HepG2 (cell line): ENCODE measurements around the gene KCNQ2. TPM values are rescaled to one million over a fixed set of nuclear protein-coding genes. Genes with fewer than 3 reads are reported as not detected.

ENCODE experiments used
- CBFB ChIP-seq: sonication (generic); formaldehyde crosslinking; IDR thresholded peaks from 2 replicates; pipeline ENCODE4 v1.4.0; 2020; ENCODE audit warnings: missing genetic modification reagents
- CCDC6 ChIP-seq: sonication (generic); formaldehyde crosslinking; IDR thresholded peaks from 2 replicates; pipeline ENCODE4 v1.8.1; 2022; ENCODE audit warnings: mild to moderate bottlenecking, missing genetic modification reagents, moderate library complexity
- FOXA1 ChIP-seq, 2 experiments: fragments of 450-650 bp in 1 of 2; sonication (generic) in 1 of 2; formaldehyde crosslinking in 1 of 2; IDR thresholded peaks; 2 replicates each; pipeline versions ENCODE4 v1.4.0 to v1.6.1; 2016 to 2020; ENCODE audit warnings: missing genetic modification reagents in 1 of 2
- GTF3A ChIP-seq: sonication (generic); formaldehyde crosslinking; conservative IDR thresholded peaks from 2 replicates; pipeline ENCODE4 v1.4.0; 2020; ENCODE audit warnings: mild to moderate bottlenecking, missing genetic modification reagents
- HNF1A ChIP-seq, 2 experiments: sonication (generic) in 1 of 2; formaldehyde crosslinking in 1 of 2; IDR thresholded peaks; 2 replicates each; pipeline versions ENCODE4 v1.4.0 to v1.6.1; 2016 to 2020; ENCODE audit warnings: borderline replicate concordance in 1 of 2, low read depth in 1 of 2, mild to moderate bottlenecking in 1 of 2, missing genetic modification reagents in 1 of 2
- ISX ChIP-seq: sonication (generic); formaldehyde crosslinking; conservative IDR thresholded peaks from 2 replicates; pipeline ENCODE4 v1.5.0; 2020; ENCODE audit warnings: missing genetic modification reagents
- MED8 ChIP-seq: sonication (generic); formaldehyde crosslinking; IDR thresholded peaks from 2 replicates; pipeline ENCODE4 v1.8.1; 2023; ENCODE audit warnings: mild to moderate bottlenecking, missing genetic modification reagents; ENCODE audit not compliant: insufficient replicate concordance
- MIER2 ChIP-seq: IDR thresholded peaks from 2 replicates; pipeline ENCODE4 v1.6.1; 2016; ENCODE audit warnings: missing biosample characterization, missing genetic modification reagents
- NR1H2 ChIP-seq: sonication (generic); formaldehyde crosslinking; IDR thresholded peaks from 2 replicates; pipeline ENCODE4 v1.8.1; 2022; ENCODE audit warnings: low read depth, missing genetic modification reagents, borderline replicate concordance
- REPIN1 ChIP-seq: sonication (generic); formaldehyde crosslinking; IDR thresholded peaks from 2 replicates; pipeline ENCODE4 v1.8.0; 2022; ENCODE audit warnings: missing genetic modification reagents, low read depth, mild to moderate bottlenecking, borderline replicate concordance
- RORA ChIP-seq: sonication (generic); formaldehyde crosslinking; IDR thresholded peaks from 2 replicates; pipeline ENCODE4 v1.5.0; 2020; ENCODE audit warnings: mild to moderate bottlenecking, missing genetic modification reagents, moderate library complexity
- SIN3A ChIP-seq: IDR thresholded peaks from 2 replicates; pipeline ENCODE4 v1.6.1; 2011; ENCODE audit warnings: low read depth, mild to moderate bottlenecking, control low read depth, low read length, borderline replicate concordance
- SMAD3 ChIP-seq: sonication (generic); formaldehyde crosslinking; IDR thresholded peaks from 2 replicates; pipeline ENCODE4 v1.4.0; 2020; ENCODE audit warnings: missing genetic modification reagents
- SOX5 ChIP-seq: IDR thresholded peaks from 2 replicates; pipeline ENCODE4 v1.6.1; 2016; ENCODE audit warnings: borderline replicate concordance
- TAF15 ChIP-seq: fragments of 200-400 bp; formaldehyde crosslinking; IDR thresholded peaks from one replicate; pipeline ENCODE4 v1.6.1; 2018; ENCODE audit warnings: mild to moderate bottlenecking, low read depth, low read length; ENCODE audit not compliant: poor library complexity, severe bottlenecking
- TBX3 ChIP-seq: fragments of 450-650 bp; IDR thresholded peaks from 2 replicates; pipeline ENCODE4 v1.6.1; 2017; ENCODE audit warnings: antibody characterized with exemption, mild to moderate bottlenecking, inconsistent platforms, borderline replicate concordance
- ZIK1 ChIP-seq: sonication (generic); formaldehyde crosslinking; IDR thresholded peaks from 2 replicates; pipeline ENCODE4 v1.5.0; 2020; ENCODE audit warnings: mild to moderate bottlenecking, low read depth, missing genetic modification reagents, borderline replicate concordance
- ZNF124 ChIP-seq: sonication (generic); formaldehyde crosslinking; IDR thresholded peaks from 2 replicates; pipeline ENCODE4 v1.4.0; 2020; ENCODE audit warnings: missing genetic modification reagents
- ZNF225 ChIP-seq: sonication (generic); formaldehyde crosslinking; IDR thresholded peaks from 2 replicates; pipeline ENCODE4 v1.4.0; 2020; ENCODE audit warnings: mild to moderate bottlenecking, missing genetic modification reagents
- ZNF256 ChIP-seq: sonication (generic); formaldehyde crosslinking; conservative IDR thresholded peaks from 2 replicates; pipeline ENCODE4 v1.4.0; 2020; ENCODE audit warnings: missing genetic modification reagents
- ZNF263 ChIP-seq: sonication (generic); formaldehyde crosslinking; IDR thresholded peaks from 2 replicates; pipeline ENCODE4 v1.4.0; 2020; ENCODE audit warnings: missing genetic modification reagents
- ZNF367 ChIP-seq: sonication (generic); formaldehyde crosslinking; IDR thresholded peaks from 2 replicates; pipeline ENCODE4 v1.4.0; 2020; ENCODE audit warnings: missing genetic modification reagents, borderline replicate concordance
- ZNF431 ChIP-seq: sonication (generic); formaldehyde crosslinking; IDR thresholded peaks from 2 replicates; pipeline ENCODE4 v1.9.0; 2022; ENCODE audit warnings: missing genetic modification reagents, low read depth, mild to moderate bottlenecking, borderline replicate concordance
- polyA plus RNA-seq, 8 experiments: library from polyadenylated mRNA; depleted of rRNA in 3 of 8; stranded (reverse) in 7 of 8; unstranded in 1 of 8; fragments of >200 nt; fragmentation: Illumina TruSeq in 4 of 8; extraction: Trizol in 4 of 8; gene quantifications; 2 replicates each; pipeline versions ENCODE4 v1.2.1 to v1.2.3, GENCODE V29; 2011 to 2016; ENCODE audit warnings: low read depth in 4 of 8, missing spikeins in 1 of 8, mixed read lengths in 1 of 8; ENCODE audit not compliant: insufficient read depth in 1 of 8
- total RNA-seq, 5 experiments: library from RNA; depleted of rRNA; stranded (reverse); fragments of >200 nt; fragmentation: Illumina TruSeq; extraction: Trizol; gene quantifications; 2 replicates each; pipeline ENCODE4 v1.2.3, GENCODE V29; 2016; ENCODE audit warnings: low read depth in 1 of 5
- TF ChIP-seq, protein P1 (sequence below): sonication (generic); formaldehyde crosslinking; IDR thresholded peaks from 2 replicates; pipeline ENCODE4 v1.4.0; 2020; ENCODE audit warnings: missing genetic modification reagents

The KCNQ2 gene
- total and polyA plus RNA-seq, 2 of the 13 experiments (the other 11 are each of a cell fraction or from before 2014, with no cell fraction given) = not detected

GRCh38 chr20:63520934-63521601, 48.6 kb upstream of the KCNQ2 start (continued):
- TF ChIP-seq ZNF431 (no peak), SIN3A (no peak), ZNF225 (CRISPR knock-in tag) (no peak), TBX3 (no peak), NR1H2 (no peak), ISX (CRISPR knock-in tag) (no peak), ZNF256 (CRISPR knock-in tag) (no peak), TAF15 (no peak), ZNF367 (no peak), GTF3A (CRISPR knock-in tag) (no peak), ZNF263 (CRISPR knock-in tag) (no peak), MED8 (peak; percentile 28), REPIN1 (CRISPR knock-in tag) (no peak), CBFB (CRISPR knock-in tag) (no peak), HNF1A (IDR thresholded peaks at IDR 0.05; ENCODE audit: low read depth) (no peak), HNF1A (CRISPR knock-in tag; IDR thresholded peaks at IDR 0.05; ENCODE audit: borderline replicate concordance) (no peak), CCDC6 (CRISPR knock-in tag) (no peak), ZIK1 (CRISPR knock-in tag) (no peak), RORA (CRISPR knock-in tag) (no peak), SOX5 (no peak), SMAD3 (CRISPR knock-in tag) (no peak), MIER2 (CRISPR knock-in tag) (no peak), ZNF124 (CRISPR knock-in tag) (no peak), FOXA1 (IDR thresholded peaks at IDR 0.05) (no peak), FOXA1 (CRISPR knock-in tag; IDR thresholded peaks at IDR 0.05) (peak; percentile 76)
- TF ChIP-seq, protein P1, sequence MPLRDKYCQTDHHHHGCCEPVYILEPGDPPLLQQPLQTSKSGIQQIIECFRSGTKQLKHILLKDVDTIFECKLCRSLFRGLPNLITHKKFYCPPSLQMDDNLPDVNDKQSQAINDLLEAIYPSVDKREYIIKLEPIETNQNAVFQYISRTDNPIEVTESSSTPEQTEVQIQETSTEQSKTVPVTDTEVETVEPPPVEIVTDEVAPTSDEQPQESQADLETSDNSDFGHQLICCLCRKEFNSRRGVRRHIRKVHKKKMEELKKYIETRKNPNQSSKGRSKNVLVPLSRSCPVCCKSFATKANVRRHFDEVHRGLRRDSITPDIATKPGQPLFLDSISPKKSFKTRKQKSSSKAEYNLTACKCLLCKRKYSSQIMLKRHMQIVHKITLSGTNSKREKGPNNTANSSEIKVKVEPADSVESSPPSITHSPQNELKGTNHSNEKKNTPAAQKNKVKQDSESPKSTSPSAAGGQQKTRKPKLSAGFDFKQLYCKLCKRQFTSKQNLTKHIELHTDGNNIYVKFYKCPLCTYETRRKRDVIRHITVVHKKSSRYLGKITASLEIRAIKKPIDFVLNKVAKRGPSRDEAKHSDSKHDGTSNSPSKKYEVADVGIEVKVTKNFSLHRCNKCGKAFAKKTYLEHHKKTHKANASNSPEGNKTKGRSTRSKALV (CRISPR knock-in tag) = no peak
